Fibroblast of peridontal ligament (primary cell): ENCODE data around the gene DENND1B.
A peak's percentile ranks its signal among the peaks of the same experiment; 100 is the strongest.
"Not testable (repeated sequence)": the region's sequence is repeated elsewhere in the genome, so short reads cannot be mapped to it uniquely, and the experiment has no call there.

Experiments
- DNase-seq: peaks from one replicate; pipeline ENCODE4 v3.0.0-alpha.2; 2010; ENCODE audit errors: extremely low read depth

Gene DENND1B

GRCh38 chr1:197632651-197633050, 142.6 kb downstream of the DENND1B start:
- no peak for DNase-seq

- DNase-seq = no peak
Observed at GRCh38 chr1:197632005-197632404, 143.3 kb downstream of the DENND1B start.

- no peak for DNase-seq
Observed at GRCh38 chr1:197622371-197622770, 152.9 kb downstream of the DENND1B start.

GRCh38 chr1:197621761-197622160, 153.5 kb downstream of the DENND1B start:
- DNase-seq = no peak

DNA sequence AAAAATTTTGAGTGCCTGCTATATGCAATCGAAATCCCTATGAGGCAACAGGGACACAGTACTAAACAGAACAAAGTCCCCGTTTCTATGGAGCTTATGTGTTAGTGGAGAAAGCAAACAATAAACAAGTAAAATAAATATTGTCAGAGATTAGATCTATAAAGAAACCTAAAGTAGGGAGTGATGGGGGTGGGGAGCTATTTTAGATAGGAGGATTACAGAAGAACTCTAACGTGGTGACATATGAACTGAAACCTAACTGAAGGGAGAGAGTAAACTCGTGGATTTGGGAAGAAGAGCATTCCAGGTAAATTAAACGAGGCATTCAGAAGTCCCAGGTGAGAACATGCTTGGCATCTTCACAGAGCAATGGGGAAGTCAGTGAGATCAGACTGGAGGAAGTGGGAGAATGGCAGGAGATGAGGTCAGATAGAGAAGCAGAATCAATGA, 154.5 kb downstream of the DENND1B start:
- DNase-seq = no peak

GRCh38 chr1:197619008-197619640, 156.2 kb downstream of the DENND1B start:
- DNase-seq = peak; percentile 63

- DNase-seq = no peak
Observed at GRCh38 chr1:197618061-197618460, 157.2 kb downstream of the DENND1B start.

- no peak for DNase-seq
Observed at GRCh38 chr1:197615693-197616011, 159.6 kb downstream of the DENND1B start.

DNA sequence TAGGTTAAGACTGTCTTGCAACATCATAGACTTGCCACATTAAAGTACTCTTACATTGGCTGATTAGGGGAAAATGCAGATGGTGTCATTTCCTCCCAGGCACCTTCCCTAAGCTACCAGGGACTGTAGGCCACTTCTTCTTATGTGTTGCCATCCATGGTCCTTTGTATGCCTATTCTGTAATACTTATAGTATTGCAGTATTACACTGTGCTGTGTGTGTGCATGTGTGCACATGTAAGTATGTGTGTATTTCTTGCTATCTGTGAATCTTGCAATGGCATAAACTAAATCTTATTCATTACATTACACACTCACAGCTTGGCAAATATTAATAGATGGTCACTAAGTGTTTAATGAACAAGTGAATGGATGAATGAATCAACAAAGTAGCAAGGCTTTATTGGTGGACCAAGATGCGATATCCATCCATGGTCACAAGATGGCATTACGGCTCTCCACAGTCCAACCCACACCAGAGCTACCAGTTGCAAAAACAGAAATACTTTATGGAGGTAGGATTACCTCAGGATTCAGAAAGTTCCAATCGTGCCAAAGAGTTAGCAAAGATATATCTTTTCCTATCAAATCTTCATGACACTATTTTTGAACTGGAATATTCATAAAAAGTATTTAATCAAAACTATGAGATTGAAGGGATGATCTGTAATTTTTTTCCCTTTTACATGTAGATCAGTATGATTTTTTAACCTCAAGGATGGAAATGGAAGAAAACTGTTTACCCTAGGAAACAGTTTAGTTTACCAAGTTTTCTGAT, 160.2 kb downstream of the DENND1B start:
- peak; percentile 56 for DNase-seq

DNA sequence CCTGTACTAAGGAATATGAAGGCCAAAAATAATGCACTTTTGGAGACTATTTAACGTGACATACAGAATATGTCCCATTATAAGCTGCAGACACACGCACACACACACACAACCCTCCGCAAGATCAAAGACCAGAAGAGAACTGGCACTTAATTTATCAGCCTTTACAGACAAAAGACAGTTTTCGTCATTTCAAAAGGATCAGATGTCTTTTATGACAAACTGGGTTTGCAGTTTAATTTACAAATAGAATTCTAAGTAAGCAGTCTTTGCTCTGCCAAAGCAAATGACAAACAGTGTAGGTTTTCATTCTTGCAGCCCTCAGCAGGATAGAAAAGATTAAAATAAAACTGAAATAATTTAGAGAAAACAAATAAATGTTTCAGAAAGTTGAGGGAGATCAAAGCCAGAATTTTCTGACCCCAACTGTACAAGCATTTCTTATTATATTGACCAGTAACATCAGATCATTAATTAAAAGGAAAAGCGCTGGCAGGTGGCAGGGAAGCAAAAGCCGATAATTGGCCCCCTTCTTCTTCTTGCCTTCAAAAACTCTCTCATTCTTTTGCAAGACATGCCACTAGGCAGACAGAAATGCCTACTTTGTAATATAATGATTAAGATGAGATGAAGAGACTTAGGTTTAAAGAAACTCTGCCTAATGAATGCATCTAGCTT, 169.0 kb downstream of the DENND1B start:
- DNase-seq = no peak

DNA sequence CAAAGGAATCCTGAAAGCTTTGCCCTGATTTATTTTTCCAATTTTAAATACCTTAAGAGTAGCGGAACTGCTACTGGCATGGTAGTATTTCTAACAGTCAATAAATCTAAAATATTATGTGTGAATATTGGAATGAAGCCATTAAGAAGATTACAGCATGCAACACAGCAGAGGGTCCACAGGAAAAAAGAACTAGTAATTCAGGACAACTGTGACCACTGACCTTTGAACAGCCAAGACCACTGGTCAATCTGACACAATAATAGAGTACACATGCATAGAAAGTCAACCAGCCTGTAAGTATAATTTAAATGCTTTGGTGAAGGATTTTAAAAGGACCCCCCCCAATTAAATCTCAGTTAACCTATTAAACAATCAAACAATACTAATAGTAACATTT, 171.0 kb downstream of the DENND1B start:
- DNase-seq = no peak

DNA sequence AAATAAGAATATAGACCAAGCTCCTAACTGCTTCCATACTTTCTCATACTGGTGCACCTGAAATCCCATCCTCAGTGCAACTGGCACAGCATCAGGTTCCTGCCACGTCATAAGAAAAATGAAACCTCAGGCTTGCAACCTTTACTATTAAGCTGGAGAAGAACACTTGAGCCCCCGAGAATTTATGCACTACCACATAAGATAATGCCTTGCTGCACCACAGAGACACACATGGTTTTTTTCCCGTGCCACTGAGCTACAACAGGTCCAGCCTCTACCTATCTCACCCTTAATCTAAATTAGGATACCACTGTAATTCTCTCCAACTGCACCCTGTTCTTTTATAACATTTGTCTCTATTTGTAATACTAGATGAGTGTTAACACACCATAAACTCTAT, 174.5 kb downstream of the DENND1B start:
- no peak for DNase-seq

- no peak for DNase-seq
Observed at GRCh38 chr1:197599789-197600188, 175.5 kb downstream of the DENND1B start.

- DNase-seq = no peak
Observed at GRCh38 chr1:197598935-197599334, 176.3 kb downstream of the DENND1B start.

GRCh38 chr1:197595304-197595904, 179.9 kb downstream of the DENND1B start:
- DNase-seq = no peak

DNA sequence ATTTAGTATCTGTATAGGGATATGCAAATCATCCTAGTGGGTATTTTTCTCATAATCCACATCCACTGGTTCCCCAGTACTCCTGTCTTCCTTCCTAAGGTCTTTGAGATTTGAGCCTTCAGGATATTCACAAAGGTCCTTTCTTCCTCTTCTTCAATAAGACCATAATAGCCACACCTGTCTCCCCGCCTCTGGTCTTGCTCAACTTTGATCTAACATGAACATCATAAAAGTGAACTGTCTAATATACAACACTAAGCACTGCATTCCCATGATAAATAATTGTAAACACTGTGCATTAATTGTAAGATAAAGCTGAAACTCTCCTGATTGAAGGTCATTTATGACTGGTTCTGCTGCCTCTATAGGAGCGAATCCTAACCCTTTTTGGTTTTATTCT, 184.6 kb downstream of the DENND1B start:
- no peak for DNase-seq

GRCh38 chr1:197585809-197586208, 189.5 kb downstream of the DENND1B start:
- DNase-seq = no peak

GRCh38 chr1:197577580-197577979, 197.7 kb downstream of the DENND1B start:
- no peak for DNase-seq

DNA sequence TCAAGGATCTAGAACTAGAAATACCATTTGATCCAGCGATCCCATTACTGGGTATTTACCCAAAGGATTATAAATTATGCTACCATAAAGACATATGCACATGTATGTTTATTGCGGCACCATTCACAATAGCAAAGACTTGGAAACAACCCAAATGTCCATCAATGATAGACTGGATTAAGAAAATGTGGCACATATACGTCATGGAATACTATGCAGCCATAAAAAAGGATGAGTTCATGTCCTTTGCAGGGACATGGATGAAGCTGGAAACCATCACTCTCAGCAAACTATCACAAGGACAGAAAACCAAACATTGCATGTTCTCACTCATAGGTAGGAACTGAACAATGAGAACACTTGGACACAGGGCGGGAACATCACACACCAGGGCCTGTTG, 199.7 kb downstream of the DENND1B start:
- DNase-seq = not testable (repeated sequence)

GRCh38 chr1:197572169-197572568, 203.1 kb downstream of the DENND1B start:
- DNase-seq = no peak

- peak; percentile 8 for DNase-seq
Observed at GRCh38 chr1:197567442-197567841, 207.8 kb downstream of the DENND1B start.

DNA sequence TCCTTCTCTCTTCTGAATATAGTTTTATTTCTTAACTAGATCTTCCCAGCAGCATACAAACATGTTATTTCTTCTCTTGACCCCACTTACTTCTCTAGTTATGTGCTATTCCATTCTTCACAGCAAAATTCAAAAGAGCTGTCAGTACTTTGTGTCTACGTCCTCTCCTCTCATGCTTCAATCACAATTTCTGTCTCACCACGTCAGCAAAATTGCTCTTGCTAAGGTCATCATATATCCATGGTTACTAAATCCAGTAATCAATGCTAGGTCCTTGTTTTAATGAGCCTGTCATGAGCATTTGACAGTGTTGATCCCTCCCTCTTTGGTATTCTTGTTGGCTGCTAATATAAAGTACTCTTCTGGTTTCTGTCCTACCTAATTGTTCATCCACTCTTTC, 214.2 kb downstream of the DENND1B start:
- no peak for DNase-seq

GRCh38 chr1:197559655-197560054, 215.6 kb downstream of the DENND1B start:
- DNase-seq = no peak
